NCI-H2029 treated with DMSO at 0.1 percent for 48 hours (cell line): Measurements from ENCODE around the gene CHCHD3.
"Not testable (repeated sequence)": the region's sequence is repeated elsewhere in the genome, so short reads cannot be mapped to it uniquely, and the experiment has no call there.

Experiments used
- DNase-seq: peaks from one replicate; lab custom pipeline; 2025; lab: John Stamatoyannopoulos, UW

CHCHD3 gene

DNA sequence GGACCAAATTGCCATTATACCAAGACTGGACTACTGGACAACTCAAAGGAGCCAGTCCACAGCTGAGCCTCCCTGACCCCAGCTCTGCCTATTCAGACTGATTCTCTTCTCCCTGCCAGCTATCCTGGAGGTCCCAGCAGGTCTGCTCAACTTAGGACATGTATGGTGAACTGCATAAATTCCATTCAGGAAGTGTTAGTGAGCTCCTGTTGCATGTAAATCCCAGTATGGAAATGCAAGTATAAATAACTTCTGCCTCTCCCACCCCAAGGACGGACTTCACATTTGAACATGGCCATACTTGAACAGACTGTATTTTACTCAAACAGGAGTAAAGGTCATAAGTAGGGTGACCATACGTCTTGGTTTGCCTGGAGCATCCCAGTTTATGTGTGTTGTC lies 128.4 kb downstream of the CHCHD3 start:
- DNase-seq = no peak

DNA sequence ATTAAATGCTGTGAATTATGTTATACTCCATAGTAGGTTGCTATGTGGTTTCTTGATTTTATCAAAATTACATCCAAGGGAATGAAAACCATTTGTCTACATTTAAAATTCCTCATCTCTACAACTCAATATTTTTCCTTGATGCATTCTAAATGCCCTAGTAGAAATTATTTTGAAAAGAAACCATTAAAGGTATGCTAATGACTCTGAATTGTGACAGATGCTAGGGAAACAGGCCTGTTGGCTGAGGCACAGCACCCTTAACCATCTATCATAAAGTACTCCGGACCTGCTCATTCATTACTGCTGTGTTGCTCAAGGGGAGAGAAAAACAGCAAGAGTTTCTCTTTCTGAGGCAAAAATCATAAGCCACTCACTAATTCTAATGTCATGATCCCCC lies 131.2 kb downstream of the CHCHD3 start:
- no peak for DNase-seq

DNA sequence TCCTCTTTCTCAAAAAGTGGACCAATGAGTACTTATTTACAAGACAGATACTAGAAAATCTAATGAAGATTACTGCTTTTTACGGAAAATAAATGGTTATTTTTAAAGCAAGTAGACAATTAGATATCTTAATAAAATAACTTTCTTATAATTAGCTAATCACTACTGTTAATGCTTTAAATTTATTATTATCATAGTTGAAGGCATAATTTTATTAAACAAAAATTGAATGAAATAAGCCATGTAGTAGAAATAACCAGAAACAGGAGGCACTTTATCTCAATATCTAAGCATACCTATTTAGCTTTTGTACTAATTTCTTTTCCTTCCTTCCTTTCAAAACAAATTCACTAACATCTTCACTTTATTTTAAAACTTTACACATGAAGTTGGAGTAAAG lies 134.9 kb downstream of the CHCHD3 start:
- no peak for DNase-seq

DNA sequence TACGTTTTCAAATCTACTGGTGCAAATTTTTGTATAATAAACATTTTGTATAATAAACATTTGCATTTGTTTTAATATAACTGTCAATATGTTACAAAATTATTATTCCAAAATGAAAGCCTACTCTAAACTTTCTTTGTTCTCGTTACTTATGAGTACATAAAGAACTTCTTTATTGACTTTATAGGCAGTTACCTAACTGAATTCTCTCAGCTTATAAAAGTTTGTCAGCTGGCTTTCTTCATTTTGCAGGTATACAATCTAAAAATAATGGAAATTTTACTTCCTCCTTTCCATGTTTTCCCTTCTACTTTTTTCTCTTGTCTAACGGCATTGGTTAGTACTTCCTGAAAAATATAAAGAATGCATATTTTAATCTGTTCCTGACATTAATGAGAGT lies 137.1 kb downstream of the CHCHD3 start:
- DNase-seq = no peak

DNA sequence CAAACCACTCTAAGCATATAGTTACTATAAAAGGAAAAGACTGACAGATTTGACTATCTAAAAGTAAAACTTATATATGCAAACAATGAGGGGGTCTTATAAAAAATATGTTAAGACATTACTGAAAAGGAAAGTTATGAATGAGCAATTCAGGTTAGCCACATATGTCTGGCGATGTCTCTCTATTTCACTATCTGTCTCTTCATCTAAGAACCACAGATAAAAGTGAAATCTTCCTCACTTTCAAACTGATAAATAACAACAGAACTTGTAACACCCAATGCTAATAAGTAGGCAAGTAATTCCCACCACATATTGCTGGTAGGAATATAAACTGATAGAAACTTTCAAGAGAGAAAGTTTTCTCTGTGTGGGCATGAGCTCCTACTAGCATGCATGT lies 138.2 kb downstream of the CHCHD3 start:
- no peak for DNase-seq

DNA sequence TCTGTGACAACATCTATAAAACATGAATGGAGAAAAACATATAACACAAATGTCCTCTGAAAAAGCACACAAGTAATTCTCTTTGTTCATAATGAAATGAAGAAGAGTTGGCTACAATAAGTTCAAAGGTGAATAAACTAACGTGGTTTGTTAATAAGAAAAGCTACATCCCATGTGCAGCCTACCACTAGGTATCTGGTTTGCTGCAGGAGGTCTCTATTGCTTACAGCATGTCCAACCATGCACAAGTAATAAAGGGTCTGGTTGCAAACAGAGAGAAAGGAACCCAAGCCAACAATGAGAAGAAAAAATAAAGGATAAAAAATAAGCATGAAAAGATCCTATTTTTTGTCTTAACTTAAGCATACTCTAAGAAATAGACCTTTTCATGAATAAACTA lies 139.2 kb downstream of the CHCHD3 start:
- no peak for DNase-seq

DNA sequence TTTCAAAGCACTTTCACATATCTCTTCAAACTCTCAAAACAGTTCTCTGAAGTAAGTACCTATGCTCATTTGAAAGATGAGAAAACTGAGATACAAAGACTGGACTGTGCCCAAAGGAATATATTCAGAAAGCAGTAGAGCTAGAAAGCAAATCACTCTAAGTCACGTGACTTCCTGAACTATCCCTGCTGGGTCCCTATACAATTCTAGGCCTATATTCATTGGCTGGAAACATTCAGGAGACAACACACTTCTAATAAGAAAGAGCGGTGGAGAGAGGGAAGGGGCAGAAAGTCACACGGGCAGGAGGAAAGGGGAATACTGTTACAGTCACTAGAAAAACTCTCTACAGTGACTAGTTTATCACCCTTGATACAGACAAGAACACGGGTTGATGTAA lies 140.0 kb downstream of the CHCHD3 start:
- no peak for DNase-seq

DNA sequence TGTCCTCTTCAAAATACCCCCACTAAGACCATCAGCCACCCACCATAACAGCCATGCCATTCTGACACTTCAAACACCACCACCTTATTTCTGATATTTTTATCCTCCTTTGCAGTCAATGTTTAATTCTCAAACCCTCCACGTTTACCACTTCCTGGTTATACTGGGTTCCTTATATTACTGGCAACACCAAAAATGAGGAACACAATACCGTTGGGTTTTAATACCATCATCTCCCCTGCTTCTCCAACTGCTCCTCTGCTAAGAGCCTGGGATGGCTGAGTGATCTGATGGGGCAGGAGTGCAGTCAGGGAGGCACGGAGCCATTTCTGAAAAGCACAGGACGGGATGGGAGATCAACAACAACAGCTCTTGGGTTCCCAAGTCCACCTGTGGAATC lies 140.5 kb downstream of the CHCHD3 start:
- no peak for DNase-seq

DNA sequence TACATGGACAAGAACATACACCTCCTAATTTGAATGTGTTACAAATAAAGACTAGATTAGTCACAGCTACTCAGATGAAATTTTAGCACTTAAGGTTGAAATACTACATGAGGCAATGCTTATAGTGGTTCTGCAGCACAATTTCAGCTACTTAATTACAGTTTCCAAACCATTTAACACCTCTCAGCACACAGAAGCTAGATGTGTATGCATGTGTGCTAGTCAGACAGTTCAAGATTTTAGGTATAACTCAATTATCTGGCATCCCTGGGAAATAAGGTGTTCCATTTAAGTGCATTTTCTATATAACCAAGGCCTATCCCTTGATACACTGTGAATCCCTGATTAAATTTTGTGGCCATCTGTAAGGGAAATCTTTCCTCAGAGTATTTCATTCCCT lies 141.8 kb downstream of the CHCHD3 start:
- DNase-seq = no peak

DNA sequence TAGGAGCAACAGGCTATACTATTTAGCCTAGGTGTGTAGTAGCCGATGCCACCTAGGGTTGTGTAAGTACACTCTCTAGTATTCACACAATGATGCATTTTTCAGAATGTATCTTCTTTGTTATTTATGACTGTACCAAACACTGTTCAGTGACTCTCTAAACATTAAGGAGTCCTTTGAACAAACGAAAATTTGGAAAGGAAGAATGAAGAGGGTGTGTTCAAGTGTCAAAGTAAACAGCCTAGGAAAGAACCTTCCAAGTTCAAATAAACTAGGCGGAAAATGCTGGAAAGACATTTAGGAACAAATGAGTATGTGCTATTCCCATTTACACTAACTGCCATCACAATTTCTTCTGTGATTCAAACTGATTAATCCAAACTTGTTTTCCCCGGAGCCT lies 142.4 kb downstream of the CHCHD3 start:
- peak; percentile 6 for DNase-seq

DNA sequence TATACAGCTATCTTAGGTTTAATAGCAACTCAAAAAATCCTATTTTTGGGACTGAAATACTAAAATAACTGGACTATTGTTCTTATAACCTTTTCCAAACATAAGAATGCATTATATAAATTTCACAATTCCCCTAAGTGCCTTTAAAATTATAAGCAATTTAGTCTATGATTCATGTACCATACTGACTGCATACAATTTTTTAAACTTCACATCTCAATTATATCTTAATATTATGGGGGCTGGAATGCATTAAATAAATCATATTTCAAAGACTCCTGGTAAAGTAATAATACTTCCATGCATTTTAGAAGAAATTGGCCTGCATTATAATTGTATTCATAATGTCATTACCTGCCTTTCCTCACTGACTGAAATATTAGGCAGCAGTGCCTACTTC lies 144.6 kb downstream of the CHCHD3 start:
- DNase-seq = no peak

DNA sequence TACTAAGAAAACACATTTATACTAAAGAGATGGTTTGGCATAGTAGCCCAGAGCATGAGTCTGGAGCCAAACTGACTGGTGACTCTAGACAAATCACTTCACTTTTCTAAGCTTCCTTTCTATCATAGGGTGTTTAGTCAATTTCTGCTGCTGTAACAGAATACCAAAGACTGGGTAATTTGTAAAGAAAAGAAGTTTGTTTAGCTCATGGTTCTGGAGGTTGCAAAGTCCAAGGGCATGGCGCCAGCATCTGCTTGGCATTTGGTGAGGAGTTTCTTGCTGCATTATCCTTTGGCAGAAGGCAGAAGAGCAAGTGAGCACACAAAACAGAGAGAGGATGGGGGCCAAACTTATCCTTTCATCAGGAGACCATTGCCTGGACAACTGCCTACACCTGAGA lies 146.3 kb downstream of the CHCHD3 start:
- no peak for DNase-seq

DNA sequence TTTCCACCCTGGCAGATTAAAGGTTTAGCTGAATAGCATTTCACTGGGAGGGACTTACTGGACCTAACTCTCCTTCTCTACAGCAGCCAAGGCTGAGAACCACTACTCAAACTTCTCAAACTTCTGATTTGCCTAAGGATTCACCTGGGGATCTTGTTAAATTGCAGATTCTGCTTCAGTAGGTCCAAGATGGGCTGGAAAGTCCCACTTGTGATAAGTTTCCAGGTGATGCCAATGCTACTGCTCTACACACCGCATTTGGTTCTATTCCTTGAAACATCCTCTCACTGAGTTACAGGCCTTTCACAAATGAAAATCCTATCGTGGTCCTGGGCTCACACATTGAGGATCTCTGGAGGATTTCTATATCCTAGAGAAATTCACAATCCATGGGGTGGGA lies 147.9 kb downstream of the CHCHD3 start:
- DNase-seq = no peak

DNA sequence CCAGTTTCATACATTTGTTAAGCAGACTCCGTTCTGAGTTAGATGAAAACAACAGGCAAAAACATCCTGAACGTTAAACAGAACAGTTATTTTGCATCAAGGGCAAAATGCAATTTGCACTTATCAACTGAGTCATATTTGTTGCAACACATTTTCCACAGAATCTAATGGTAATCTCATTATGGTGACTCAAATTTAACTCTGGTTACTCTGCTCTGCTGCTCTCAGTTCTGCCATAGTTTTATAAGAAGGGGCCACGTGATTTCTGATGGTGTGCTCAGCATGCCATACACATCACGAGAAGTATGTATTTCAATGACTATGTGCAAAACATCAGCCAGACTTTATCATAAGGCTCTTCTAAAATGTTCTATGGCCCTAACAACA lies 148.8 kb downstream of the CHCHD3 start:
- no peak for DNase-seq

DNA sequence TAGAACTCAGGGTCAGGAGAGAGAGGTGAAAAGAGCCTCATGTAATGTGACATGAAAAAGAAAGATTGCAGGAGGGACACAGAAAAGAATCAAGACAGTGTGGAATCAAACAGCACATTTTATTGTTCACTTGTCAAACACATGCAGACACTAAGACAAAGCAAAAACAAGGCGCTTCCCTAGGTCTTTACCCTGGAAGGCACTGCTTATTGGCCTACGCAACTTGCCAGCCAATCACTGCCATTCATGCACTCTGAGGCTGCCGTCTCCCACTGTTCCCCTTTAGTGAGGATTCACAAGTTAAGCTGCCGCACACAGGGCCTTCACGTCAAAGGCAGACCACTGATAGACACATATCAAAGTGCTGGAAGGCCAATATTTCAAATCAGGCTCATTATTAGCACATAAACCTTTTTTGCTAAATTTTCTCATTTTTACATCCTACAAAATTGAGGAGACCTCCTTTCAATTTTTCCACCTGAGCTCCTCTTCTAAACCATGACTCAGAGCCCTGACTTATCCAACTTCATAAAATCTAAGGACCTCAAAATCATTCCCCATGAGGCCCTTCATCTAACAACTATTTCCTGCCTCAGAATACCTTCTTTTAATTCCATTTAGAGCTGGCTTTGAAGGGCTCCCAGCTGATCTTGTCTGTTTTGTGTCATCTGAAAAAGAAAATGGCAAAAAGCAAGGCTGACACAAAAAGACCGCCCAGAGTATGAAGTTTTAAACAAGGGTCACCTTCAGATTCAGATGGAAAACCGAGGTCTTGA lies 149.4 kb downstream of the CHCHD3 start:
- DNase-seq = no peak

DNA sequence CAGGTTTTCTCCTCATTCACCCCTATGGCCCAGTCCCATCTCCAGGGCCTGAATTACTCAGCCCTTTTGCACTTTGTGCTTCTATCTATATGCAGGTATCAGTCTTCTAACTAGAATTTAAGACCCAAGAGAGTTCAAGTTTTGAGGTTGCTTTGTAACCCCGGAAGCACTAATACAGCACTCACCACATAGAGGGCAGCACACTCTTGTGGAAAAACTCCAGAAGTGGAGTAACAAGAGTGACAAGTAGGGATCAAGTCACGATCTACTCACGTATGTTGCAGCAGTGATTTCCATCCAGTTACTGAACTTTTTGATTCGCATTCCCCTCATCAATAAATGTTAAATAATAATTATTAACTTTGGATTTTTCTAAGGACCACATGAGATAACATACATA lies 151.0 kb downstream of the CHCHD3 start:
- no peak for DNase-seq

DNA sequence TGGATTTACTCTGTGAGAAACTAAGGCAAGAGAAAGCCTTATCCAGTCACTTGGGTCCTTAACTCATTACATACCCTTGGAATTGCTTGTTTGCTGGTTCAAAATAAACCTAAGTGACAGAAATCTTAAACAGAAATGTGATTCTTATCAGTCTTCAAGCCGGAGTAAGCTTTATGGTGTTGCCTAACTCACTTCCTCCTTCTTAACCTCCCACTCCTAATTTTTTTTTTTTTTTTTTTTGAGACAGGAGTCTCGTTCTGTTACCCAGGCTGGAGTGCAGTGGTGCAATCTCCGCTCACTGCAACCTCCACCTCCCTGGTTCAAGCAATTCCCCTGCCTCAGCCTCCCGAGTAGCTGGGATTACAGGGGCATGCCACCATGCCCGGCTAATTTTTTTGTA lies 151.9 kb downstream of the CHCHD3 start:
- DNase-seq = not testable (repeated sequence)

DNA sequence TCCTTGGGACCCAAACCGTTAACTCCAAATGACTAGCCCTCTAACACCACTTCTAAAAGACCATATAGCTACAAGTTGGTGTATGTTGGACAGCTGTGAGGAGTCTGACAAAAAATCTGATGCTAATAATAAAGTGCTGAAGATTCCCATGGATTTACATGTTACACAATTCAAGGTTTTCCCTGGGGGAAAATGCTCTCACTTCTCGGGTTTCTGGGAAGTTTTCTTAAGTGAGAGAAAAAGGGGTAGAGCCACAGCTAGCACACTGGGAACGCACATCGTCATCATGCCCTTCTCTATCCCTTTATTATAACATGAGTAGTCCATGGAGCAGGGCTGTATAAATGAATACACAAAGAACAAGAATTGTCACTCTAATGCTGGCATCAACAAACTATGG lies 162.1 kb downstream of the CHCHD3 start:
- no peak for DNase-seq

DNA sequence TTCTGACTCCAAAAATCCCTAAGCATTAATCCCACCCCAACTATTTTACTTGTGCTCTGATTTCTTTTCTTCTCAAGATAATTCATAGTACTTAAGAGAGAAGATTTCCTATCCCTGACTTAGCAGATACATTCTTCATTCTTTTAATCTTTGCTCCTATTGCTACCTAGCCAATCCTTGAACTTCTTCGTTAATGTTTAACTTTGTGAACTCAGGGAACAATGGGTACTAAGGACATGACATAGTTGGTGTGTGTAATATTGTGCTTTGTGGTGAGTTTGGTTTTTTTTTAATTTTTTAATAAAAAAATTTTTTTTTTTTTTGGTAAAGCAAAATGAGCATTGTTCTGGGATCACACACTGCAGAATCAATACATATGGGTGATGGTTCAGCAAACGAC lies 166.2 kb downstream of the CHCHD3 start:
- DNase-seq = no peak

DNA sequence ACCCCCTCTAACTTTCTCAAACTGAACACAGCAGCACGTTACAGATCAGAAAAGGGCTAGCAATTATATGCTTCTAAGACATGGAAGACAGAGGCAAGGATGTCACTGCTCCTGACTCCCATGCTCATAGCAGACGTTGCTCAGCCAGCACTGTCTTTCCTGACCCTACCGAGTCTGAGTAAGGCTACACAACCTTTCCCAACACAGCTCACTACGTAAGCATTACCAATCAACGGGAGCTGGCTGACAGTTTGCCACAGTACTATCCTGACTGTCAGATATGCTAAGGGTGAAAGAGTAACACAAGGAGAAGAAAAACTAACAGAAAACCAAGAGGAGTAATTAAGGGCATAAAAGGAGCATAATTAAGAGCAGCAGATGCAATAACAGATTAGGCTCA lies 171.2 kb downstream of the CHCHD3 start:
- no peak for DNase-seq

DNA sequence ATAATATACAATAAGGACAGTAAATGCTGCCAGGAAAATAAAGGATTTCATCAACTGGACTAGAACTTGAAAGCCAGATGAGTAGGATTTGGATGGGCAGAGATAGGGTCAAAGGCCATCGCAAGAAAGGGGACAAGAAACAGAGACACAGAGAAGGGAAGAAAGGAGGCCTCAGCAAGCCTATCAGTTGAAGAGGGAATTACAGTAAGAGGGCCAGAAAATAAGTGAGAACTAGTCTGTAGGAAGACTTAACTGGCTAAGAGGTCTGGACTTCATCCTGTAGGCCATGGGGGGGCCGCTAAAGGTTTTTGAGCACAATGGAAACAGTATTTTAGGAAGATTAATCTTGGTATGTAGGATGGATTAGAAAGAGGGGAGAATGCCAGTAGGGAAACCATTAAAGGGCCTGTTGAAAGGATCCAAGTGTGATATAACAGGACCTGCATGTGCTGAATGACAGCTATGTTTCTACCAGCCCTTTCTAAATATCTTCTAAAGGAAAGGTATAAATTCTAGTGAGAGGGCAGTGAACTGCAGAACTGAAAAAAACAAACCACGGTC lies 174.4 kb downstream of the CHCHD3 start:
- DNase-seq = no peak

DNA sequence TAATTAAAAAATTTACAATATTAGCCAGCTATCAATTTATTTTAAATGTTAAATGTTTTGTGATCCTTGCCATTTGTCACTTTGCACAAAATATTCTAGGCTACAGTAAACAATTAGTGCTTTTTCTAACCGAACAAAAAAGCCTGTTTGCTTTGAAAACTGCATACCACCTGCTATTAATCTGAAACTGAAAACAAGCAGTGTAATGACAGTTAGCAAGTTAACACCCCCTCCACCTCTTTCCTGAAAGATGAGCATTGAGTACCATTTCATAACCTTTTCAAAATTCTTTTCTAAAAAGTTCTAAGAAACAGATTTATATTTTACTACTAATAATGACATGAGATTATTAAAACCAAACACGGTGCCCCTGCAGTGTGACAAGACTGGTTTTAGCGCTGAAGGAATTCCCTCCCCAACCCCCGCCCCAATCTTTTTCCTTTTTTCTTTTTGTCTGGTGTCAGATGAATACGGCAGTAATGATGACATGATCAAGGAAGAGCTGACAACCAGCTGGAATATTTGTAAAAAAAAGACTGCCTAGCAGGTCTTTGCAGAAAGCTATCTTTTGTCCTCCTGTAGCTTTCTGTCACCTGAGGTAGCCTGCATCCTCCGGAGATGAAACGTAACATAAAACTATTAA lies 175.6 kb downstream of the CHCHD3 start:
- DNase-seq = no peak

DNA sequence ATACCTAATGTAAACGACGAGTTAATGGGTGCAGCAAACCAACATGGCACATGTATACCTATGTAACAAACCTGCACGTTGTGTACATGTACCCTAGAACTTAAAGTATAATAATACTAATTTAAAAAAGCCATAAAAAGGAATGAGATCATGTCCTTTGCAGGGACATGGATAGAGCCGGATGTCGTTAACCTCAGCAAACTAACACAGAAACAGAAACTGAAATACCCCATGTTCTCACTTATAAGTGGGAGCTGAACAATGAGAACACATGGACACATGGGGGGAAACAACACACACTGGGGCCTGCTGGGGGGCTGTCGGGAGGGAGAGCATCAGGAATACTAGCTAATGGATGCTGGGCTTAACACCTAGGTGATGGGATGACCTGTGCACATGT lies 176.8 kb downstream of the CHCHD3 start:
- DNase-seq = not testable (repeated sequence)

DNA sequence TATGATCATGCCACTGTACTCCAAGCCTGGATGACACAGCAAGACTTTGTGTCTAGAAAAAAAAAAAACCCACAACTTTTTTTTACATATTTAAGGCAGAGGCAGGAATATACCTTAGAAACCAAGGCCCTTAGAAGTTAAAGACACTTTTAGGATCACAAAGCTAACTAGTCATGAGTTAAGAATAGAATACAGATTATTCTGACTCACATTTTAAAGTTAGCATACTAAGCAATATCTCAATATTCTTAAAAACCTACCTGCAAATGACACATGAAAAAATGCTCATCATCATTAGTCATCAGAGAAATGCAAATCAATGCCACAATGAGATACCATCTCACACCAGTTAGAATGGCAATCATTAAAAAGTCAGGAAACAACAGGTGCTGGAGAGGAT lies 177.7 kb downstream of the CHCHD3 start:
- DNase-seq = no peak
